Gastrocnemius medialis (tissue), 4 donors: ENCODE measurements around the gene HSD17B12.

Experiments
- CTCF ChIP-seq, 5 experiments: fragments of 450-650 bp in 3 of 5; fragments of 200-600 bp in 2 of 5; sonication (generic) in 2 of 5; IDR thresholded peaks in 4 of 5; conservative IDR thresholded peaks in 1 of 5; 1 replicate in 4 of 5; 2 replicates in 1 of 5; pipeline ENCODE4 v1.5.1; 2016 to 2019; ENCODE audit warnings: antibody characterized with exemption in 5 of 5, mild to moderate bottlenecking in 3 of 5, moderate library complexity in 3 of 5
- POLR2A ChIP-seq, 2 donors: fragments of 450-650 bp; IDR thresholded peaks; one replicate each; pipeline ENCODE4 v1.6.1; 2017; ENCODE audit warnings: antibody characterized with exemption in 2 of 2, mild to moderate bottlenecking in 2 of 2, moderate library complexity in 2 of 2

GRCh38 chr11:43718373-43718772 lies 37.8 kb downstream of the HSD17B12 start:
- TF ChIP-seq CTCF (IDR thresholded peaks at IDR 0.05 in 4 of 5, conservative IDR thresholded peaks at IDR 0.05 in 1 of 5): no peak
- TF ChIP-seq POLR2A (IDR thresholded peaks at IDR 0.05): no peak
